D721Med (cell line): ENCODE measurements around the gene MICAL3.
"Not testable (repeated sequence)": the region's sequence is repeated elsewhere in the genome, so short reads cannot be mapped to it uniquely, and the experiment has no call there.

Experiments used
- DNase-seq: peaks from one replicate; pipeline ENCODE4 v3.0.0; 2011; ENCODE audit warnings: low spot score; ENCODE audit not compliant: insufficient read length
- FAIRE-seq: peaks from 2 replicates; lab custom pipeline; 2011; peaks lifted over from hg19 to GRCh38; lab: Jason Lieb, UNC
- CTCF ChIP-seq: IDR thresholded peaks from 2 replicates; pipeline ENCODE4 v1.5.1; 2012; ENCODE audit warnings: mild to moderate bottlenecking, control low read depth; ENCODE audit not compliant: insufficient read depth; ENCODE audit errors: missing control alignments

MICAL3 gene

GRCh38 chr22:18034076-18034475 is 9.7 kb upstream of the MICAL3 start:
- FAIRE-seq, result no peak
- DNase-seq, result no peak
- no peak for TF ChIP-seq CTCF

- DNase-seq (no peak), FAIRE-seq (no peak)
- TF ChIP-seq CTCF, result no peak
Observed at GRCh38 chr22:18033204-18033998, 9.0 kb upstream of the MICAL3 start.

- FAIRE-seq, result no peak
- TF ChIP-seq CTCF, result no peak
- no peak for DNase-seq
Observed at GRCh38 chr22:18032455-18033101, 8.2 kb upstream of the MICAL3 start.

- no peak for TF ChIP-seq CTCF
- FAIRE-seq (no peak), DNase-seq (no peak)
Observed at GRCh38 chr22:18031695-18032454, 7.5 kb upstream of the MICAL3 start.

- FAIRE-seq, result no peak
- no peak for DNase-seq
- no peak for TF ChIP-seq CTCF
Observed at GRCh38 chr22:18029686-18030267, 5.4 kb upstream of the MICAL3 start.

GRCh38 chr22:18028817-18029527 is 4.6 kb upstream of the MICAL3 start:
- no peak for FAIRE-seq
- TF ChIP-seq CTCF, result no peak

GRCh38 chr22:18025898-18026297 is 1.5 kb upstream of the MICAL3 start:
- not testable (repeated sequence) for FAIRE-seq, DNase-seq

More at GRCh38 chr22:18028817-18029527, 4.6 kb upstream of the MICAL3 start:
- no peak for DNase-seq
